Heart left ventricle (tissue), 13 donors: ENCODE results near the gene KIF16B.

Experiments used
- CTCF ChIP-seq, 12 donors: fragments of 200-600 bp; sonication (generic) in 4 of 12; IDR thresholded peaks; one replicate each; pipeline versions ENCODE4 v1.5.0 to v1.8.0; 2018 to 2022; ENCODE audit warnings: antibody characterized with exemption in 12 of 12, mild to moderate bottlenecking in 5 of 12
- POLR2A ChIP-seq, 2 donors: fragments of 450-650 bp; IDR thresholded peaks; one replicate each; pipeline ENCODE4 v1.6.1; 2017; ENCODE audit warnings: antibody characterized with exemption in 2 of 2, mild to moderate bottlenecking in 2 of 2, moderate library complexity in 2 of 2
- donor health status: ischemic (EF 13 %, LVEDD 7.1; RV severe dilation, severe dysfunction).
- donor health status: DM: no; HTN: yes; CAD: no.
- donor health status: DM: no; HTN: no; CAD: no.
- donor health status: ischemic (EF 25% LVEDD 6.9; RV normal size, moderate dysfunction).
- donor health status: ischemic (EF 25% LVEDD 5.7; RV mildly dilated, moderate dysfunction).
- donor health status: ischemic (EF 35%, LVEDD 5.7; RV mildly dilated, moderate dysfunction).
- donor health status: nonischemic (EF 11% LVEDD 7.7; RV severe dilation, severe dysfunction).
- donor health status: DM: yes; HTN: yes; CAD: no.
- donor health status: PGD.
- donor health status: ischemic (EF 29% LVEDD 5.4; RV normal size, mild dysfunction).
- donor health status: nonischemic (EF 23%, LVEDD 6.1; RV moderate dilation, normal function).

GRCh38 chr20:16393836-16394235, 179.4 kb downstream of the KIF16B start:
- no peak for TF ChIP-seq POLR2A (IDR thresholded peaks at IDR 0.05)
- TF ChIP-seq CTCF (IDR thresholded peaks at IDR 0.05) = no peak
